ENCODE measurements around the gene CNTN2. TPM values are rescaled to one million over a fixed set of nuclear protein-coding genes. Genes with fewer than 3 reads are reported as not detected.

Gene CNTN2
- total RNA-seq, 4 donors from 2014 or later, result 2.7 to 18.3 (median 6.0) TPM

GRCh38 chr1:205052690-205053089 lies 9.7 kb downstream of the CNTN2 start:
- 70 to 81% methylated on average over 11 of the region's 11 CpGs for WGBS, 2 donors
- no peak for TF ChIP-seq CTCF (IDR thresholded peaks at IDR 0.05)
- no peak for TF ChIP-seq POLR2A (IDR thresholded peaks at IDR 0.05)
- intact Hi-C loops (cut with DNase I; ENCODE audit: low total_unique reads), result no loop called here
- DNase-seq (ENCODE audit: low spot score in 2 of 2), result no peak
- H3K4me3 ChIP-seq (ENCODE audit: low read depth, poor library complexity, severe bottlenecking), result no peak overlapping the region

DNA sequence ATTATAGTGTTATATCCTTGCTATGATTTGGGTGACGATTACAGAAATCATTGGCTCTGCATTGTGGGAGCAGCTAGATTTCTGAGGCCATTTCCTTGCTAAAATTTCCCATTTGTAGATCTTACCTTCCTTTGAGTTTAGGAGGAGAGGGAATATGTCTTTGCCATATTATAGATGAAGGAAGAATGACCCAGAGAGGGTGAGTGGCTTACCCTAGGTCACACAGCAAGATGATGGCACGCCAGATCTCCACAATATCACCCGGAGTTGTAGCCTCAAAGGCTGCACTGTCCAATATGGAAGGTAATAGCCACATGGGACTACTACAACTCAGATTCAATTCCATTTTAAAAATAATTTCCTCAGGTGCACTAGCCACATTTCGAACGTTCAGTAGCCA lies 10.3 kb downstream of the CNTN2 start:
- no peak for DNase-seq (ENCODE audit: low spot score in 2 of 2)
- H3K4me3 ChIP-seq (ENCODE audit: low read depth, poor library complexity, severe bottlenecking), result no peak overlapping the region
- intact Hi-C loops (cut with DNase I; ENCODE audit: low total_unique reads), result no loop called here
- TF ChIP-seq CTCF (IDR thresholded peaks at IDR 0.05) (no peak), POLR2A (IDR thresholded peaks at IDR 0.05) (no peak)
- 92 to 94% methylated on average over 5 of the region's 5 CpGs for WGBS, 2 donors

- WGBS, 2 donors, result 44 to 46% methylated on average over 7 of the region's 7 CpGs
- intact Hi-C loops (cut with DNase I; ENCODE audit: low total_unique reads), result no loop called here
- TF ChIP-seq CTCF (IDR thresholded peaks at IDR 0.05) (no peak), POLR2A (IDR thresholded peaks at IDR 0.05) (no peak)
- DNase-seq (ENCODE audit: low spot score in 2 of 2), result no peak
- H3K4me3 ChIP-seq (ENCODE audit: low read depth, poor library complexity, severe bottlenecking), result no peak overlapping the region
Observed at GRCh38 chr1:205054013-205054412, 11.0 kb downstream of the CNTN2 start.

GRCh38 chr1:205056188-205056611 lies 13.2 kb downstream of the CNTN2 start:
- intact Hi-C loops (cut with DNase I; ENCODE audit: low total_unique reads), result no loop called here
- 73 to 76% methylated on average over 13 of the region's 13 CpGs for WGBS, 2 donors
- no peak for DNase-seq (ENCODE audit: low spot score in 2 of 2)

GRCh38 chr1:205056956-205057568 lies 14.1 kb downstream of the CNTN2 start:
- no peak for DNase-seq (ENCODE audit: low spot score in 2 of 2)
- intact Hi-C loops (cut with DNase I; ENCODE audit: low total_unique reads), result no loop called here
- TF ChIP-seq CTCF (IDR thresholded peaks at IDR 0.05) (no peak), POLR2A (IDR thresholded peaks at IDR 0.05) (no peak)
- WGBS, 2 donors, result 93% methylated on average over 6 of the region's 6 CpGs
- H3K4me3 ChIP-seq (ENCODE audit: low read depth, poor library complexity, severe bottlenecking), result no peak overlapping the region

More at GRCh38 chr1:205056188-205056611, 13.2 kb downstream of the CNTN2 start:
- TF ChIP-seq POLR2A (IDR thresholded peaks at IDR 0.05) (no peak), CTCF (IDR thresholded peaks at IDR 0.05) (no peak)
- no peak overlapping the region for H3K4me3 ChIP-seq (ENCODE audit: low read depth, poor library complexity, severe bottlenecking)
